Tibial artery (tissue), 4 donors: ENCODE measurements around the gene SPHK2.
"Not testable (repeated sequence)": the region's sequence is repeated elsewhere in the genome, so short reads cannot be mapped to it uniquely, and the experiment has no call there.

ENCODE experiments used
- DNase-seq, 2 donors: peaks; one replicate each; pipeline ENCODE4 v3.0.0-alpha.2; 2019
- H3K27ac ChIP-seq, 2 donors: fragments of 200-600 bp; sonication (generic) in 1 of 2; 1 replicate in 1 of 2; 2 replicates in 1 of 2; pipeline ENCODE4 v1.5.1; 2018 to 2019; ENCODE audit warnings: mild to moderate bottlenecking in 1 of 2
- H3K27me3 ChIP-seq, 2 donors: fragments of 200-600 bp; sonication (generic) in 1 of 2; one replicate each; pipeline versions ENCODE4 v1.5.1 to v1.6.0; 2016 to 2019
- H3K36me3 ChIP-seq, 3 donors: fragments of 200-600 bp; sonication (generic) in 2 of 3; one replicate each; pipeline ENCODE4 v1.5.1; 2016 to 2019; ENCODE audit warnings: mild to moderate bottlenecking in 2 of 3
- H3K4me1 ChIP-seq, 4 donors: fragments of 200-600 bp; sonication (generic) in 2 of 4; 1 replicate in 3 of 4; 2 replicates in 1 of 4; pipeline ENCODE4 v1.5.1; 2016 to 2019
- H3K4me3 ChIP-seq, 2 donors: fragments of 200-600 bp; sonication (generic) in 1 of 2; 1 replicate in 1 of 2; 2 replicates in 1 of 2; pipeline ENCODE4 v1.5.1; 2018 to 2019; ENCODE audit warnings: mild to moderate bottlenecking in 2 of 2
- H3K9me3 ChIP-seq, 3 donors: fragments of 200-600 bp; sonication (generic) in 1 of 3; one replicate each; pipeline ENCODE4 v1.5.1; 2016 to 2019
- CTCF ChIP-seq, 2 experiments: fragments of 200-600 bp in 1 of 2; fragments of 450-650 bp in 1 of 2; IDR thresholded peaks; one replicate each; pipeline ENCODE4 v1.5.1; 2017 to 2019; ENCODE audit warnings: antibody characterized with exemption in 2 of 2, mild to moderate bottlenecking in 1 of 2, moderate library complexity in 1 of 2
- intact Hi-C: fragments of 100-400 bp; cut with DNase I; formaldehyde crosslinking; loops from one replicate; pipeline ENCODE4 v1.15.0; 2023; ENCODE audit warnings: low total_unique reads

Gene SPHK2

GRCh38 chr19:48575931-48576622 lies 43.2 kb upstream of the SPHK2 start:
- no peak for TF ChIP-seq CTCF (IDR thresholded peaks at IDR 0.05)
- no peaks in the 10 kb centered on the region for H3K4me1 ChIP-seq
- H3K27me3 ChIP-seq: peaks cover 0 to 4% of the 10 kb centered on the region in 2 donors
- intact Hi-C loops: no loop called here
- no peaks in the 10 kb centered on the region for H3K9me3 ChIP-seq
- H3K4me3 ChIP-seq: no peak overlapping the region
- H3K36me3 ChIP-seq: no peaks in the 10 kb centered on the region
- no peak for DNase-seq
- H3K27ac ChIP-seq: no peak overlapping the region

DNA sequence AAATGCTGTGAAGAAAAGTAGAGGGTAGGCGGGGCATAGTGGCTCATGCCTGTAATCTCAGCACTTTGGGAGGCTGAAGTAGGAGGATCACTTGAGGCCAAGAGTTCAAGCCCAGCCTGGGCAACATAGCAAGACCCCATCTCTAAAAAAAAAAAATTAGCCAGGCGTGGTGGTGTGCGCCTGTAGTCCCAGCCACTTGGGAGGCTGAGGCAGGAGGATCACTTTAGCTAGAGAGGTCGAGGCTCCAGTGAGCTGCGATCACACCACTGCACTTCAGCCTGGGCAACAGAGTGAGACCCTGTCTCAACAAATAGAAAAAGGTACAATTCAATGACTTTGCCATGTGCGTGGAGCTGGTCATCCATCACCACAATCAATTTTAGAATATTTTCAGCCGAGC lies 41.4 kb upstream of the SPHK2 start:
- H3K9me3 ChIP-seq, intact Hi-C loops, H3K27ac ChIP-seq, H3K36me3 ChIP-seq, DNase-seq, H3K4me1 ChIP-seq, H3K4me3 ChIP-seq: not testable (repeated sequence)
- H3K27me3 ChIP-seq: peaks cover 0 to 11% of the 10 kb centered on the region in 2 donors

DNA sequence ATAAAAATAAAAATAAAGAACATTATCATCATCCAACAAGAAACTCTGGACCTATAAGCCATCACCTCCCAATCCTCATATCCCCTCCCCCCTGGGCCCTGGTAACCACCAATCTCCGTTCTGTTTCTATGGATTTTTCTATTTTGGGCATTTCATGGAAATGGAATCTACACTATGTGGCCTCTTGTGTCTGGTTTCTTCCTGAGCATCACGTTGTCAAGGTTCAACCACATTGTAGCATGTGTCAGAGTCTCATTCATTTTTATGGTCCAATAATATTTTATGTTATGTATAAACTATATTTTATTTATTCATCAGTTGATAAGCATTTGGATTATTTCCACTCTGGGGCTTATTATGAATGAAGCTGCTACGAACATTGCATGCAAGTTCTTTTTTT lies 40.4 kb upstream of the SPHK2 start:
- TF ChIP-seq CTCF (IDR thresholded peaks at IDR 0.05): no peak
- H3K4me3 ChIP-seq: no peak overlapping the region
- no peaks in the 10 kb centered on the region for H3K9me3 ChIP-seq
- H3K27me3 ChIP-seq: peaks cover 0 to 11% of the 10 kb centered on the region in 2 donors
- H3K4me1 ChIP-seq: peaks cover 0 to under 1% (median 0%) of the 10 kb centered on the region in 4 donors
- H3K36me3 ChIP-seq: no peaks in the 10 kb centered on the region
- no peak overlapping the region for H3K27ac ChIP-seq
- DNase-seq: no peak
- intact Hi-C loops: no loop called here

DNA sequence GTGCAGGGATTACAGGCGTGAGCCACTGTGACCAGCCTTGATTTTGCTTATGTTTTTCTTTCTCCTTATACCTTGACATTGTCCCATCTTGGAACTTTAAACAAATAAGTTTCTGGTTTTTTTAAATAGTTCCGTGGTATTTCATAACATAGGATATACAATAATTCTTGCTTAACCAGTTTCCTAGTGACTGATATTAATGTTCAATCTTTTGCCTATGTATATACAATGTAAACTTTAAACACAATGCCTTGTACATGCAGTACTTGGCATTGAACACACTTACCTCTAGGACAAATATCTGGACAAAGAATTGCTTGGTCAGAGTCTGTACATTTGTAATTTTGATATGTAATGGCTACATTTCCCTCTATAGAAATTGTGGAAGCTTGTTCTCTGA lies 37.1 kb upstream of the SPHK2 start:
- TF ChIP-seq CTCF (IDR thresholded peaks at IDR 0.05): no peak
- no peaks in the 10 kb centered on the region for H3K9me3 ChIP-seq
- intact Hi-C loops: loop anchor here (5.0 kb wide), 1 partner anchor 90 kb away; no protein-coding TSS in a partner anchor

DNA sequence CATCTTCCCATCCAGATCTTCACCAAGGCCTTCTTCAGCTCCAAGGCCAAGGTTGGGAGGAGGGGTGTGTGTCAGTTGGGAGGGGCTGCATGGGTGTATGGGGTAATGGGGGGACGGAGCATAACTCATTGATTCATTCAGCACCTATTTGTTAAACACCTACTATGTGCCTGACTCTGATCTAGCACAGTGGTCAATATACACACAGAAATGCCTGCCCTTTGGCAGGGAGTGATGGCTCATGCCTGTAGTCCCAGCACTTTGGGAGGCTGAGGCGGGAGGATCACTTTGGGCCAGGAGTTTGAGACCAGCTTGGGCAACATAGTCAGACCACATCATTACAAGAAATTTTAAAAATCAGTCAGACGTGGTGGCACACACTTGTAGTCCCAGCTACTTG lies 31.9 kb upstream of the SPHK2 start:
- no peak overlapping the region for H3K27ac ChIP-seq

More for the DNA sequence above, 37.1 kb upstream of the SPHK2 start:
- DNase-seq: no peak
- H3K4me1 ChIP-seq: peaks cover 0 to 4% (median 0%) of the 10 kb centered on the region in 4 donors
- H3K27me3 ChIP-seq: peaks cover 0 to 26% of the 10 kb centered on the region in 2 donors
- no peak overlapping the region for H3K27ac ChIP-seq
- H3K4me3 ChIP-seq: no peak overlapping the region
- H3K36me3 ChIP-seq: no peaks in the 10 kb centered on the region

More for the DNA sequence above, 31.9 kb upstream of the SPHK2 start:
- DNase-seq: no peak
- Histone ChIP-seq H3K4me1 (peaks cover 0 to 11% (median 4%) of the 10 kb centered on the region in 4 donors), H3K9me3 (no peaks in the 10 kb centered on the region), H3K27me3 (peaks cover 0 to 35% of the 10 kb centered on the region in 2 donors), H3K36me3 (no peaks in the 10 kb centered on the region), H3K4me3 (no peak overlapping the region)
- no peak for TF ChIP-seq CTCF (IDR thresholded peaks at IDR 0.05)
- intact Hi-C loops: no loop called here
